SK-N-SH treated with all-trans-retinoic acid at 6 μM for 48 hours (cell line): ENCODE measurements around the gene PRCP.

Experiments used
- ATAC-seq: fragments of 200-7000 bp; cut with Tn5 transposase; 3 replicates; pipeline ENCODE4 v1.9.1; 2020; ENCODE audit warnings: mild to moderate bottlenecking, moderate library complexity
- ARNTL ChIP-seq: fragments of 450-650 bp; formaldehyde crosslinking; IDR thresholded peaks from 2 replicates; pipeline ENCODE4 v1.5.0; 2020; ENCODE audit warnings: low read depth, mild to moderate bottlenecking, moderate library complexity, borderline replicate concordance
- BACH2 ChIP-seq: fragments of 250-450 bp; sonication (Bioruptor Pico); IDR thresholded peaks from 2 replicates; pipeline ENCODE4 v1.9.0; 2021; ENCODE audit warnings: mild to moderate bottlenecking, borderline replicate concordance
- CSDC2 ChIP-seq: fragments of 250-450 bp; sonication (Bioruptor Pico); IDR thresholded peaks from 2 replicates; pipeline ENCODE4 v1.5.0; 2020; ENCODE audit warnings: mild to moderate bottlenecking, moderate library complexity
- ESRRG ChIP-seq: fragments of 250-450 bp; sonication (Bioruptor Pico); IDR thresholded peaks from 2 replicates; pipeline ENCODE4 v1.6.1; 2021; ENCODE audit warnings: mild to moderate bottlenecking
- GLIS3 ChIP-seq: fragments of 250-450 bp; sonication (Bioruptor Pico); IDR thresholded peaks from 2 replicates; pipeline ENCODE4 v1.5.0; 2020; ENCODE audit warnings: mild to moderate bottlenecking, moderate library complexity
- OSR1 ChIP-seq: fragments of 250-450 bp; sonication (Bioruptor Pico); IDR thresholded peaks from 2 replicates; pipeline ENCODE4 v1.8.0; 2022; ENCODE audit warnings: moderate library complexity, mild to moderate bottlenecking, inconsistent platforms
- PPARA ChIP-seq: fragments of 250-450 bp; sonication (Bioruptor Pico); IDR thresholded peaks from 2 replicates; pipeline ENCODE4 v1.5.0; 2020; ENCODE audit warnings: mild to moderate bottlenecking, borderline replicate concordance
- RARB ChIP-seq: fragments of 250-450 bp; sonication (Bioruptor Pico); IDR thresholded peaks from 2 replicates; pipeline ENCODE4 v1.8.0; 2021; ENCODE audit warnings: mild to moderate bottlenecking, moderate library complexity
- SNAI2 ChIP-seq: fragments of 250-450 bp; sonication (Bioruptor Pico); IDR thresholded peaks from 2 replicates; pipeline ENCODE4 v1.5.0; 2020; ENCODE audit warnings: mild to moderate bottlenecking, moderate library complexity
- TCF4 ChIP-seq: fragments of 250-450 bp; sonication (Bioruptor Pico); IDR thresholded peaks from 2 replicates; pipeline ENCODE4 v1.8.0; 2021; ENCODE audit warnings: mild to moderate bottlenecking, moderate library complexity, borderline replicate concordance
- ZFP3 ChIP-seq: fragments of 250-450 bp; sonication (Bioruptor Pico); IDR thresholded peaks from 2 replicates; pipeline ENCODE4 v1.5.0; 2020; ENCODE audit warnings: mild to moderate bottlenecking, moderate library complexity
- ZFP30 ChIP-seq: fragments of 450-650 bp; formaldehyde crosslinking; IDR thresholded peaks from 2 replicates; pipeline ENCODE4 v1.5.0; 2022; ENCODE audit warnings: mild to moderate bottlenecking, moderate library complexity
- ZNF8 ChIP-seq: fragments of 450-650 bp; formaldehyde crosslinking; IDR thresholded peaks from 2 replicates; pipeline ENCODE4 v1.5.0; 2020; ENCODE audit warnings: mild to moderate bottlenecking, moderate library complexity
- TF ChIP-seq, protein P1 (sequence below): fragments of 250-450 bp; sonication (Bioruptor Pico); IDR thresholded peaks from 2 replicates; pipeline ENCODE4 v1.5.1; 2021; ENCODE audit warnings: mild to moderate bottlenecking, moderate library complexity
- TF ChIP-seq, protein P2 (sequence below): fragments of 250-450 bp; sonication (Bioruptor Pico); IDR thresholded peaks from 2 replicates; pipeline ENCODE4 v1.8.0; 2020; ENCODE audit warnings: mild to moderate bottlenecking, moderate library complexity, borderline replicate concordance
- TF ChIP-seq, protein P3 (sequence below): fragments of 250-450 bp; sonication (Bioruptor Pico); IDR thresholded peaks from 2 replicates; pipeline ENCODE4 v1.8.0; 2021; ENCODE audit warnings: low read depth, mild to moderate bottlenecking, moderate library complexity, borderline replicate concordance
- TF ChIP-seq, protein P4 (sequence below): fragments of 250-450 bp; sonication (Bioruptor Pico); IDR thresholded peaks from 2 replicates; pipeline ENCODE4 v1.5.0; 2020; ENCODE audit warnings: mild to moderate bottlenecking, moderate library complexity
- TF ChIP-seq, protein P5 (sequence below): fragments of 250-450 bp; sonication (Bioruptor Pico); IDR thresholded peaks from 2 replicates; pipeline ENCODE4 v1.5.1; 2020; ENCODE audit warnings: low read depth, mild to moderate bottlenecking, moderate library complexity

The PRCP gene

DNA sequence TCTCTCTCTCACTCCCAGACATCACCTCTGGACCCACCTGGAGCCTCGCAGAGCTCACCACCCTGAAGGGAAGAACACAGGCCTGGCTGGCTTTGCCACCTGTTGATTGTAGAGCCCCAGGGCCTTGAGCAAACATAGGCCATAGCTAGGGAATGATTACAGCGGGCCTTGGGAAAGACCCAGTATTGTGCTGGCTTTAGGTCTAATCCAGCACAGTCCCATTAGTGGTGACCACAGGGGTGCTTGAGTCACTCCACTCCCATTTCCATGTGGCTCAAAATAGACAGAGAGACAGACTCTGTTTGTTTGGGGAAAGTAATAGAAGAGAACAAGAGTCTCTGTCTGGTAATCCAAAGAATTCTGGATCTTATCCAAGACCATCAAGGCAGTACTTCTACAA lies 123.9 kb downstream of the PRCP start:
- ATAC-seq, result no peak
- TF ChIP-seq BACH2 (CRISPR knock-in tag), result no peak

DNA sequence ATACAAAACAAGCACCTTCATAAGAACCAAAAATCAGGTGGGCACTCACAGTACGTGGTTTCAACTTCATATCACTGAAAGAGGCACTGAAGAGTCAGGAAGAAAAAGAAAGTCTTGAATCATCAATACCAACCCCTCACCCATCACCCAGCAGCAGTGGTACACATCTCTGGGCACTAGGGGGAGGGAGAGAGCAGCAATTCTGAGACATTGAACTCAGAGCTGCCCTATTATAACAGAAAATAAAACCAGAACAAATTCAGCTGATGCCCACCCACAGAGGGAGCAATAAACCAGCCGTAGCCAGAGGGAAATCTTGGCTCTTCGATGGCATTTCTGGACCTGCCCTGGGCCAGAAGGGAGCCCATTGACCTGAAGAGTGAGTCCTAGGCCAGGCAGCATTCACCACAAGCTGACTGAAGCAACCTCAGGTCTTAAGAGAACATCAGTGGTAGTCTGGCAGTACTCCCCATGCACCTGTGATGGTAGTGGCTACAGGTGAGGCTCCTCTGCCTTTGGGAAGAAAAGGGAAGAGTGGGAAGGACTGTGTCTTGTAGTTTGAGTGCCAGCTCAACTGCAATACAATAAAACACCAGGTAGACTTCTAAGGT lies 124.4 kb downstream of the PRCP start:
- TF ChIP-seq ARNTL (CRISPR knock-in tag) (no peak), BACH2 (CRISPR knock-in tag) (no peak), TCF4 (CRISPR knock-in tag) (no peak), OSR1 (CRISPR knock-in tag) (no peak), SNAI2 (CRISPR knock-in tag) (no peak), ZNF8 (CRISPR knock-in tag) (no peak), CSDC2 (CRISPR knock-in tag) (no peak), ZFP3 (no peak), ZFP30 (CRISPR knock-in tag) (no peak), PPARA (CRISPR knock-in tag) (no peak), RARB (CRISPR knock-in tag) (no peak)
- TF ChIP-seq, protein P1, sequence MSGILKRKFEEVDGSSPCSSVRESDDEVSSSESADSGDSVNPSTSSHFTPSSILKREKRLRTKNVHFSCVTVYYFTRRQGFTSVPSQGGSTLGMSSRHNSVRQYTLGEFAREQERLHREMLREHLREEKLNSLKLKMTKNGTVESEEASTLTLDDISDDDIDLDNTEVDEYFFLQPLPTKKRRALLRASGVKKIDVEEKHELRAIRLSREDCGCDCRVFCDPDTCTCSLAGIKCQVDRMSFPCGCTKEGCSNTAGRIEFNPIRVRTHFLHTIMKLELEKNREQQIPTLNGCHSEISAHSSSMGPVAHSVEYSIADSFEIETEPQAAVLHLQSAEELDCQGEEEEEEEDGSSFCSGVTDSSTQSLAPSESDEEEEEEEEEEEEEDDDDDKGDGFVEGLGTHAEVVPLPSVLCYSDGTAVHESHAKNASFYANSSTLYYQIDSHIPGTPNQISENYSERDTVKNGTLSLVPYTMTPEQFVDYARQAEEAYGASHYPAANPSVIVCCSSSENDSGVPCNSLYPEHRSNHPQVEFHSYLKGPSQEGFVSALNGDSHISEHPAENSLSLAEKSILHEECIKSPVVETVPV (CRISPR knock-in tag), result no peak
- TF ChIP-seq, protein P2, sequence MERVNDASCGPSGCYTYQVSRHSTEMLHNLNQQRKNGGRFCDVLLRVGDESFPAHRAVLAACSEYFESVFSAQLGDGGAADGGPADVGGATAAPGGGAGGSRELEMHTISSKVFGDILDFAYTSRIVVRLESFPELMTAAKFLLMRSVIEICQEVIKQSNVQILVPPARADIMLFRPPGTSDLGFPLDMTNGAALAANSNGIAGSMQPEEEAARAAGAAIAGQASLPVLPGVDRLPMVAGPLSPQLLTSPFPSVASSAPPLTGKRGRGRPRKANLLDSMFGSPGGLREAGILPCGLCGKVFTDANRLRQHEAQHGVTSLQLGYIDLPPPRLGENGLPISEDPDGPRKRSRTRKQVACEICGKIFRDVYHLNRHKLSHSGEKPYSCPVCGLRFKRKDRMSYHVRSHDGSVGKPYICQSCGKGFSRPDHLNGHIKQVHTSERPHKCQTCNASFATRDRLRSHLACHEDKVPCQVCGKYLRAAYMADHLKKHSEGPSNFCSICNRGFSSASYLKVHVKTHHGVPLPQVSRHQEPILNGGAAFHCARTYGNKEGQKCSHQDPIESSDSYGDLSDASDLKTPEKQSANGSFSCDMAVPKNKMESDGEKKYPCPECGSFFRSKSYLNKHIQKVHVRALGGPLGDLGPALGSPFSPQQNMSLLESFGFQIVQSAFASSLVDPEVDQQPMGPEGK (CRISPR knock-in tag), result no peak
- TF ChIP-seq, protein P3, sequence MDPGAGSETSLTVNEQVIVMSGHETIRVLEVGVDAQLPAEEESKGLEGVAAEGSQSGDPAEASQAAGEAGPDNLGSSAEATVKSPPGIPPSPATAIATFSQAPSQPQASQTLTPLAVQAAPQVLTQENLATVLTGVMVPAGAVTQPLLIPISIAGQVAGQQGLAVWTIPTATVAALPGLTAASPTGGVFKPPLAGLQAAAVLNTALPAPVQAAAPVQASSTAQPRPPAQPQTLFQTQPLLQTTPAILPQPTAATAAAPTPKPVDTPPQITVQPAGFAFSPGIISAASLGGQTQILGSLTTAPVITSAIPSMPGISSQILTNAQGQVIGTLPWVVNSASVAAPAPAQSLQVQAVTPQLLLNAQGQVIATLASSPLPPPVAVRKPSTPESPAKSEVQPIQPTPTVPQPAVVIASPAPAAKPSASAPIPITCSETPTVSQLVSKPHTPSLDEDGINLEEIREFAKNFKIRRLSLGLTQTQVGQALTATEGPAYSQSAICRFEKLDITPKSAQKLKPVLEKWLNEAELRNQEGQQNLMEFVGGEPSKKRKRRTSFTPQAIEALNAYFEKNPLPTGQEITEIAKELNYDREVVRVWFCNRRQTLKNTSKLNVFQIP (CRISPR knock-in tag), result no peak
- TF ChIP-seq, protein P4, sequence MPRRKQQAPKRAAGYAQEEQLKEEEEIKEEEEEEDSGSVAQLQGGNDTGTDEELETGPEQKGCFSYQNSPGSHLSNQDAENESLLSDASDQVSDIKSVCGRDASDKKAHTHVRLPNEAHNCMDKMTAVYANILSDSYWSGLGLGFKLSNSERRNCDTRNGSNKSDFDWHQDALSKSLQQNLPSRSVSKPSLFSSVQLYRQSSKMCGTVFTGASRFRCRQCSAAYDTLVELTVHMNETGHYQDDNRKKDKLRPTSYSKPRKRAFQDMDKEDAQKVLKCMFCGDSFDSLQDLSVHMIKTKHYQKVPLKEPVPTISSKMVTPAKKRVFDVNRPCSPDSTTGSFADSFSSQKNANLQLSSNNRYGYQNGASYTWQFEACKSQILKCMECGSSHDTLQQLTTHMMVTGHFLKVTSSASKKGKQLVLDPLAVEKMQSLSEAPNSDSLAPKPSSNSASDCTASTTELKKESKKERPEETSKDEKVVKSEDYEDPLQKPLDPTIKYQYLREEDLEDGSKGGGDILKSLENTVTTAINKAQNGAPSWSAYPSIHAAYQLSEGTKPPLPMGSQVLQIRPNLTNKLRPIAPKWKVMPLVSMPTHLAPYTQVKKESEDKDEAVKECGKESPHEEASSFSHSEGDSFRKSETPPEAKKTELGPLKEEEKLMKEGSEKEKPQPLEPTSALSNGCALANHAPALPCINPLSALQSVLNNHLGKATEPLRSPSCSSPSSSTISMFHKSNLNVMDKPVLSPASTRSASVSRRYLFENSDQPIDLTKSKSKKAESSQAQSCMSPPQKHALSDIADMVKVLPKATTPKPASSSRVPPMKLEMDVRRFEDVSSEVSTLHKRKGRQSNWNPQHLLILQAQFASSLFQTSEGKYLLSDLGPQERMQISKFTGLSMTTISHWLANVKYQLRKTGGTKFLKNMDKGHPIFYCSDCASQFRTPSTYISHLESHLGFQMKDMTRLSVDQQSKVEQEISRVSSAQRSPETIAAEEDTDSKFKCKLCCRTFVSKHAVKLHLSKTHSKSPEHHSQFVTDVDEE (CRISPR knock-in tag), result no peak
- ATAC-seq, result peak; percentile 100

DNA sequence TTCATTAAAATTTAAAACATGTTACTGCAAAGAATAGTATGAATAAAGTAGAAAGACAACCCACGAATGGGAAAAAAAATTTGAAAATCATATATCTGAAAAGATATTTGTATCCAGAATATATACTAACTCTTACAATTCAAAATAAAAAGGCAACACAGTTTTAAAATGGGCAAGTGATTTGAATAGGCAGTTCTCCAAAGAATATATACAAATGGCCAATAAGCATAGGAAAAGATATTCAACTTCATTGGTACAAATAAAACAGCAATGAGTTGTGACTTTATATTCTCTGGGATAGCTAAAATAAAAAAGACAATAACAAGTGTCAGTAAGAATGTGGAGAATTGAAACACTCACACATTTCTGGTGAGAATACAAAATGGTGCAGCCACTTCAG lies 125.0 kb downstream of the PRCP start:
- TF ChIP-seq ESRRG (CRISPR knock-in tag) (no peak), GLIS3 (no peak), OSR1 (CRISPR knock-in tag) (no peak), ZNF8 (CRISPR knock-in tag) (no peak), ARNTL (CRISPR knock-in tag) (no peak), TCF4 (CRISPR knock-in tag) (no peak), RARB (CRISPR knock-in tag) (no peak), CSDC2 (CRISPR knock-in tag) (no peak), ZFP3 (no peak)
- TF ChIP-seq, protein P5, sequence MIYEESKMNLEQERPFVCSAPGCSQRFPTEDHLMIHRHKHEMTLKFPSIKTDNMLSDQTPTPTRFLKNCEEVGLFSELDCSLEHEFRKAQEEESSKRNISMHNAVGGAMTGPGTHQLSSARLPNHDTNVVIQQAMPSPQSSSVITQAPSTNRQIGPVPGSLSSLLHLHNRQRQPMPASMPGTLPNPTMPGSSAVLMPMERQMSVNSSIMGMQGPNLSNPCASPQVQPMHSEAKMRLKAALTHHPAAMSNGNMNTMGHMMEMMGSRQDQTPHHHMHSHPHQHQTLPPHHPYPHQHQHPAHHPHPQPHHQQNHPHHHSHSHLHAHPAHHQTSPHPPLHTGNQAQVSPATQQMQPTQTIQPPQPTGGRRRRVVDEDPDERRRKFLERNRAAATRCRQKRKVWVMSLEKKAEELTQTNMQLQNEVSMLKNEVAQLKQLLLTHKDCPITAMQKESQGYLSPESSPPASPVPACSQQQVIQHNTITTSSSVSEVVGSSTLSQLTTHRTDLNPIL (CRISPR knock-in tag), result no peak
- TF ChIP-seq, protein P1 (CRISPR knock-in tag), result no peak
- TF ChIP-seq, protein P3 (CRISPR knock-in tag), result no peak
- ATAC-seq, result no peak
